GM19099 (cell line): ENCODE measurements around the gene CD177.

Experiments
- POLR2A ChIP-seq: IDR thresholded peaks from 3 replicates; pipeline ENCODE4 v1.6.1; 2011; ENCODE audit warnings: low read depth; ENCODE audit not compliant: insufficient read length; ENCODE audit errors: extremely low read depth

Gene CD177

DNA sequence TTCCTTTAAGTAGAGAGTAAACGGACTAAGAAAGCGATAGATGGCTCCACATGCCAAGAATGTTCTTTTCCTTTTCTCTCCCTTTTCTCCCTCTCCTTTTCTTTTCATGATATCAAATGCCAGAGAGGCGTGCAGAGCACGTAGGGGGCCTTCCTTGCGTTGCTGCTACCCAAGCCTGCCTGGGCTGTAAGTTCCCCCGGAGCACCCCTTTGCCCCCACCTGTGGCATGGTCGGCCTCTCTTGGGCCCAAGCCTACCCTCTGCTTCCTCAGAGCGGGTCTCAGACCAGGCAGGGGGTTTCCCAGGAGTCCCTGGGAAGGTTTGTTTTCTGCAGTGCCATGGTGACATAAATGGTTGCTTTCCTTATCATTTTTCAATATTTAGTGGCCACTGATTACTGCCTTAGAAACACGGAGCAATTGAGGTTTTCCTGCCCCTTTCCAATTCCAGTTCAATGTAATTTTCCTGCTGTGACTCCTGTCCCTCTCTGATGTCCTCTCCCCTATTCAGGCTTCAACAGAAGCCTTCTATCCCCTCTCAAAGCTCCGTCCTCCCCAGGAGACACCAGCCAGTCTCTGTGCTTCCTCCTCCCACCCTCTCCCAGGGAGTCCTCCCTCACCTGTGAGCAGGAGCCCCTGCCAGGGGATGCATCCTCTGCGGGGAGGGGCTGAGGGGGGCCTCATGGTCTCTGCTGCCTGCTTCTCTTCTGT lies 22.6 kb upstream of the CD177 start:
- TF ChIP-seq POLR2A: no peak

DNA sequence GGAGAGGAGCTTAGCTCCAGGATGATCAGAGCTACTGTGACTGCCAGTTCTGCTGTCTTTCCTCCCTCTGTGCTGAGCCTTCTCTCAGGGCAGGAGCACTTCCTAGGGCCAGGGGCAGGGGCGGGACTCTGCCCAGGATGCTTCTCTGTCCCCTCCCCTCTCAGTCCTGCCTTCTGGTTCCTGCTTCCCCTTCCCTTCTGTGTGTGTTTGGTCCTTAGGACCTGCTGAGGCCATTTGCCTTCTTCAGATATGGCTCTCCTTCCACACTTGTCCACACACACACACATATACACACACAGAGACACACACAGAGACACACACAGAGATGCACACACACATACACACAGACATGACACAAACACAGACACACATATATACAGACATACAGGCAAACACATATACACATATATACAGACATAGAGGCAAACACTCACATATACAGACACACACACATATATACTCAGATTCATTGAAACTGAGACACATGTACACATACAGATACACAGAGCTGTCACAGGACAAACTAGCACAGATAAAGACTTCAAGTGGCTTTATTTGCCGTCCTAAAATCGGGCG lies 22.0 kb upstream of the CD177 start:
- TF ChIP-seq POLR2A: no peak

DNA sequence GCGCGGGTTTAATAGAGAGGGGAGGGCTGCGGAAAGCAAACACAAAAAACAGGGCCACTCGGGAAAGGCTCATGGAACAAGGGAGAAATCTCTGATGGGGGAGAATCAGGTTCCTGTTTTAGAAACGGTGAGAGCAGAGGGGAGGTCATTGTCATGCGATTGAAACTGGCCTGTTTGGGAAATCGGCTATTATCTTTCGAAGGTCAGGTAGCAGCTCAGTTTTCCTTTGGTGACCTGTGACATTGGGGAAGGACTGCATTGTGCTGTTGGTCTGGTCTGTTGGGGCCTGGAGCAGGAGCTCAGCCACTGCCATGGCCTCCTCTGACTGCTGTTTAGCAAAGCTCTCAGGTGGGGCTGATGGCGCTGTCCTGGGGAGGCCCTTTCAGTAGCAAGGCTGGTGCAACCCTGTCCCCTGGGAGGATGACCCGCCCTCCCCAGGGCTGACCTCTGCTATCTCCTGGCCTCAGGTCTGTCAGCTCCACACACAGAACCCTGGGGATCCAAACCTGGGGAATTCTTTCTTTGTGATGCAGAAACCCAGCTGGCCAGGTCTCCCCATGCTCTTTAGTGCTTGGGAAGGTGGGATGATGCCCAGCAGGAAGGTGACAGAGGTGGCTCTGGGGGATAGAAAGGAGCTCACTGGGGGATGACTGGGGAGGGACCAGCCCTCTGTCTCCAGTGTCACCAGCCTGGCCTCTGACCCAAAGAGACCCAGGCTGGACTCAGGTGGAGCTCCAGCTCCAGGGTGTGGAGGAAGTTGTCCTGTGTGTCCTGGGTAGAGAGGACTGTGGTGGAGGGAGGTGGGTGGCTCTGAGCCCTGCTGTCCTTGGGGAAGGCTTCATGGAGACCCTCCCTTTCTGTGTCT lies 21.2 kb upstream of the CD177 start:
- TF ChIP-seq POLR2A: no peak

DNA sequence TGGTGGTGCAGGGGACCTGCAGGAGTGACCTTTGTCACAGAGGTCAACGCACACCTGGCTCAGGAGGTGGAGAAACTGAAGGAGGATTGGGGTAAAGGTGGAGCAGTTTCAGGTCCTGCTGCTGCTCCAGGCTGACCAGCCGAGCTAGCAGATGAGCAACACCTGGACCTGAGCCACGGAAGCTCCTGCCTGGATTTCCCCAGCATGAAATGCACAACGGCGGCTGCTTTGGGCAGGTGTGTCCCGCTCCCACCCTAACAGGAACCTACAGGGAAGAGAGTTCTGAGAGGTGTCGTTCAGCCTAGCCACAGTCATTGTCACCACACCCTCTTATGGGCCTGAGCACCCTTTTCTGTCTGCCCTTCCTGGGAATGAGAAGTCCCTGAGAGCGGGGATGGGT lies 15.7 kb upstream of the CD177 start:
- no peak for TF ChIP-seq POLR2A

DNA sequence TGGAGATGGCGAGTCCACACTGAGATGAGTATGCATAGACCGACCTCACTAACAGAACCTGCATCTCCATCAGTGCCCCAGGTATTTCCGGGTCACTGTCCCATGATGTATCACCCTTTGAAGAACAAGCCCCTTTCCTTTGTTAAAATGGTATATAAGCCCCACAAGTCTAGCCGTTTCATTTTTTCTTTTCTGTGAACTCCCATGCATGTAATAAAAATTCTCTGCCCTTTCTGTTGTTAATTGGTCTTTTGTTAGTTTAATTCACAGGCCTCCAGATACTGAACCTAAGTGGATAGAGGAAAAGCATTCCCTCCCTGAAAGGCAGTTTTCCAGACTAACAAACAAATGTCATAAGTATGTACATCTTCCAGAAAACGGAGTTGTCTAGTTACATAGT lies 15.0 kb upstream of the CD177 start:
- no peak for TF ChIP-seq POLR2A

DNA sequence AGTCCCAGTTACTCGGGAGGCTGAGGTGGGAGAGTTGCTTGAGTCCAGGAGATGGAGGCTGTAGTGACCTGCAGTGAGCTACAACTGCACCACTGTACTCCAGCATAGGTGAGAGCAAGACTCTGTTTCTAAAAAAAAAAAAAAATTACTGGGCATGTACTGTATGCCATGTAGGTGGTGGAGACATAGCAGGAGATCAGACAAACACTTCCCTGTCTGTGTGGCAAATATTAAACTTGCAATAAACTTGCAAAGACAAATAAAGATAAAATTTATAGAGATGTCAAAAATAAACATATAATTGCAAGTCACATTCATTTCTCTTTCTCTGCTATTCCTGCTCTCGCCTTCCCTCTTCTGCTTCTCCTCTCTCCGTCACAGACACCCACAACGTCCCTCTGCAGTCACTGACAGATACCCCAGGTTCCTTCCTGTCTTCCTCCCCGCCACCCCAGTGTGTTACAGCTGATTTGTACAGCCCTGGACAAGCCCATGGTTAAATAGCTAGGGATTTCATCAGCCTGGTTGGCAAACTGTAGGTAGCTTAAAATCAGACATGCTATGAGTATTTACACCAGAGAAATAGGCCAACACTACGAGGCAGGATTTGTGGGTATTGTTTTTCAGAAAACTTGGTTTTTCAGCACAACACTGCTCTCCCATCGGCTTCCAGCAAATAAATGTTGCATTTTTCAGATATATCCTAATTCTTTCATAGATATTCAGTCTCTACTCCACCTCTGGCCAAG lies 1.3 kb upstream of the CD177 start:
- no peak for TF ChIP-seq POLR2A

DNA sequence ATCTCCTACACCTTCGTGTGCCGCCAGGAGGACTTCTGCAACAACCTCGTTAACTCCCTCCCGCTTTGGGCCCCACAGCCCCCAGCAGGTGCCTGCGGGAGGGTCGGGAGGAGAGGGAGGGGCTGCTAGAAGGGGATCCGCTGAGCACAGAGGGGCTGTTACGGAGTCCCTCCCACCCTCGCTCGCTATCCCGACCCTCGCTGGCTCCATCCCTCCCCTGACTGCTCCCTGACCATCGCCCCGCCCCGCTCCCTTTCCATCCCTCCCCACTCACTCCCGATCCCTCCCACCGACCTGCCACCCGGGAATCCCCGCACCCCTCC lies 780 bp downstream of the CD177 start:
- no peak for TF ChIP-seq POLR2A

DNA sequence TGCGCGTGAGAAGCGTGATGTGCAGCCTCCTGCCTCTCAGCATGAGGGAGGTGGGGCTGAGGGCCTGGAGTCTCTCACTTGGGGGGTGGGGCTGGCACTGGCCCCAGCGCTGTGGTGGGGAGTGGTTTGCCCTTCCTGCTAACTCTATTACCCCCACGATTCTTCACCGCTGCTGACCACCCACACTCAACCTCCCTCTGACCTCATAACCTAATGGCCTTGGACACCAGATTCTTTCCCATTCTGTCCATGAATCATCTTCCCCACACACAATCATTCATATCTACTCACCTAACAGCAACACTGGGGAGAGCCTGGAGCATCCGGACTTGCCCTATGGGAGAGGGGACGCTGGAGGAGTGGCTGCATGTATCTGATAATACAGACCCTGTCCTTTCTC lies 8.7 kb downstream of the CD177 start:
- no peak for TF ChIP-seq POLR2A

DNA sequence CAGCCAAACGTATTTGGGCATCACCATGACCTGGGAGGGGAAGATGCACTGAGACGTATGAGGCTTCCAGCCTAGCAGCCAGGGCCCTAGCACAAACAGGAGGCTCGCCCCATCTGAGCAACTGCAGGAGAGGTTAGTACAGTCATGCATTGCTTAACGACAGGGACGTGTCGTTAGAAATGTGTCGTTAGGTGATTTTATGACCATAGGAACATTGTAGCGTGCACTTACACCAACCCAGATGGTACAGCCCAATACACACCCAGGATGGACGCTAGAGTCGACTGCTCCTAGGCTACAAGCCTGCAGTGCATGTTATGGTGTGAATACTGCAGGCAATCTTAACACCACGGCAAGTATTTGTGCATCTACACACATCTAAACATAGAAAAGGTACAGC lies 9.3 kb downstream of the CD177 start:
- no peak for TF ChIP-seq POLR2A

DNA sequence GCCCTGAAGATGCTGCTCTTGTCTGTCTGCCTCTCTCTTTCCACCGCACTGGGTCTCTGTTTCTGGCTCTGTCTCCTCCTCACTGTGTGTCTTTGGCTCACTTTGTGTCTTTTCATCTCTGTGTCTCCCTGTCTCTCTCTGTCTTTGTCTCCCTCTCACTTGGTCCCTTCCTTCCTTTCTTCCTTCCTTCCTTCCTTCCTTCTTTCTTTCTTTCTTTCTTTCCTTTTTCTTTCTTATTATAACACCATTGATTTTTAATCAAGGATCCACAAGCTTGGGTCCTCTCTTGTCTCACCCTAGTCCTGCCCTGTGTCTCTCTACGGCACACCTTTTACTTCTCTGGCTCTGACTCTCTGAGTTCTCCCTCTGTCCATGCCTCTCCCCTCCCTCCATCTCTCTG lies 14.3 kb downstream of the CD177 start:
- TF ChIP-seq POLR2A: no peak

DNA sequence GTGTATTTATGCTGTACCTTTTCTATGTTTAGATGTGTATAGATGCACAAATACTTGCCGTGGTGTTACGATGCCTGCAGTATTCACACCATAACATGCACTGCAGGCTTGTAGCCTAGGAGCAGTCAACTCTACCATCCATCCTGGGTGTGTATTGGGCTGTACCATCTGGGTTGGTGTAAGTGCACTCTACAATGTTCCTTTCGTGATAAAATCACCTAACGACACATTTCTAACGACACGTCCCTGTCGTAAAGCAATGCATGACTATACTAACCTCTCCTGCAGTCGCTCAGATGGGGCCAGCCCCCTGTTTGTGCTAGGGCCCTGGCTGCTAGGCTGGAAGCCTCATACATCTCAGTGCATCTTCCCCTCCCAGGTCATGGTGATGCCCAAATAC lies 18.4 kb downstream of the CD177 start:
- TF ChIP-seq POLR2A: no peak

DNA sequence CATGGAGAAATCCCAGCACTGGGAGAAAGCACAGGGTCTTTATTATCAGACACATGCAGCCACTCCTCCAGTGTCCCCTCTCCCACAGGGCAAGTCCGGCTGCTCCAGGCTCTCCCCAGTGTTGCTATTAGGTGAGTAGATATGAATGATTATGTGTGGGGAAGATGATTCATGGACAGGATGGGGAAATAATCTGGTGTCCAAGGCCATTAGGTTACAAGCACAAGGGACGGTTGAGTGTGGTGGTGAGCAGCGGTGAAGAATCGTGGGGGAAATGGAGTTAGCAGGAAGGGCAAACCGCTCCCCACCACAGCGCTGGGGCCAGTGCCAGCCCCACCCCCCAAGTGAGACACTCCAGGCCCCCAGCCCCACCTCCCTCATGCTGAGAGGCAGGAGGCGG lies 19.0 kb downstream of the CD177 start:
- TF ChIP-seq POLR2A: no peak

DNA sequence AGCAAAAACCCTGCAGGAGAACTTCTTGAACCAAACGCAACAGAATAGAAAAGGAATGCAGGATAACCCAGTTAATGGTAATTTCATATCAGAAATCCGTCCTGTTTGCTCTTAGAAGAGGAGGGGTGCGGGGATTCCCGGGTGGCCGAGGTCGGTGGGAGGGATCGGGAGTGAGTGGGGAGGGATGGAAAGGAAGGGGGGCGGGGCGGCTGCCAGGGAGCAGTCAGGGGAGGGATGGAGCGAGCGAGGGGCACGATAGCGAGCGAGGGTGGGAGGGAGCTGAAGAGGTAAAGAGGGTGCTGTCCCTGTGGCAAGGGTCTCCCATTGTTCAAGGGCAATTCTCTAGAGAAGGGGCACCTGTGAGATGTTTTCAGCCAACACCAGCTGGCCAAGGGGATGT lies 26.5 kb downstream of the CD177 start:
- no peak for TF ChIP-seq POLR2A

DNA sequence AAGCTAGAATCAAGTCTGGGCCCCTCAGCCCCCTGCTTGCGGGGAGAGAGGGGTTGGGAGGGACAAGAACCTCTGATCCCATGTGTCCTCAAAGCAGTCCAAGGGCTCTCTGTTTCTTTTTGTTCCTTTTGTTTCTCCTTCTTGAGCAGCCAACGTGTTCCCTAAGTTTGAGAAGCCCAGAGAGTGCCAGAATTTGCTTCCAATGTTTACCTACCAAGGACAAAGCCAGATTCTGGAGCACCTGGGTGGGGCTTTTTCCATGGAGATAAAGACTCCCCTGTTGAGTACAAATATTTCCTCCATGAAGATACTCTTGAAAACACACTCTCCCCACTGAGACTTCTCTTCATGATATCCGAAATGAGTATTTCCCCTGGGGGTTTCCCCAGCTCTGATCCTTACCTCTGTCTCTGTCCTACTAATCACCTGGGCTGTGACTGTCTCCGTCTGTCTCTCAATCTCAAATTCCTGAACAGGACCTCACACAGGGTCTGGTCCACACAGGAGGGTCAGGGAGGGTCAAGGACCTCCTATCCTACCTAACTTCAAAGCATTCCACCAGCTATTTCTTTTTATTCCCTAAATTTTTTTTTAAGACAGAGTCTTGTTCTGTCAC lies 27.4 kb downstream of the CD177 start:
- TF ChIP-seq POLR2A: no peak

DNA sequence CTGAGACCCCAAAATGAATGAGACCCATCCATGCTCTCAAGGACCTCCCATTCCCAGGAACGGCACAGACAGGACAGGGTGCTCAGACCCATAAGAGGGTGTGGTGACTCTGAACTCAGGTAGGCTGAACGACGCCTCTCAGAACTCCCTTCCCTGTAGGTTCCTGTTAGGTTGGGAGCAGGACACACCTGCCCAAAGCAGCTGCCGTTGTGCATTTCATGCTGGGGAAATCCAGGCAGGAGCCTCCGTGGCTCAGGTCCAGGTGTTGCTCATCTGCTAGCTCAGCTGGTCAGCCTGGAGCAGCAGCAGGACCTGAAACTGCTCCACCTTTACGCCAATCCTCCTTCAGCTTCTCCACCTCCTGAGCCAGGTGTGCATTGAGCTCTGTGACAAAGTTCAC lies 42.1 kb downstream of the CD177 start:
- no peak for TF ChIP-seq POLR2A
